DMS153 (cell line): Measurements from ENCODE around the gene MCTP1.
"Not testable (repeated sequence)": the region's sequence is repeated elsewhere in the genome, so short reads cannot be mapped to it uniquely, and the experiment has no call there.

Source experiments
- DNase-seq: peaks from one replicate; lab custom pipeline; 2025; lab: John Stamatoyannopoulos, UW

Gene MCTP1

GRCh38 chr5:95029569-95030366 is 255.1 kb downstream of the MCTP1 start:
- DNase-seq, result no peak

- no peak for DNase-seq
Observed at GRCh38 chr5:95027775-95028174, 257.1 kb downstream of the MCTP1 start.

GRCh38 chr5:95027151-95027721 is 257.7 kb downstream of the MCTP1 start:
- no peak for DNase-seq

- no peak for DNase-seq
Observed at GRCh38 chr5:95026718-95027117, 258.2 kb downstream of the MCTP1 start.

- no peak for DNase-seq
Observed at GRCh38 chr5:95022967-95023695, 261.8 kb downstream of the MCTP1 start.

- DNase-seq, result no peak
Observed at GRCh38 chr5:95020345-95020744, 264.5 kb downstream of the MCTP1 start.

- DNase-seq, result no peak
Observed at GRCh38 chr5:95018946-95019345, 265.9 kb downstream of the MCTP1 start.

GRCh38 chr5:95018511-95018910 is 266.4 kb downstream of the MCTP1 start:
- no peak for DNase-seq

- DNase-seq, result no peak
Observed at GRCh38 chr5:95009812-95010211, 275.1 kb downstream of the MCTP1 start.

GRCh38 chr5:95007921-95008597 is 276.8 kb downstream of the MCTP1 start:
- DNase-seq, result no peak

GRCh38 chr5:95005811-95006210 is 279.1 kb downstream of the MCTP1 start:
- no peak for DNase-seq

- no peak for DNase-seq
Observed at GRCh38 chr5:94998670-94999069, 286.2 kb downstream of the MCTP1 start.

- DNase-seq, result not testable (repeated sequence)
Observed at GRCh38 chr5:94994537-94994936, 290.4 kb downstream of the MCTP1 start.

GRCh38 chr5:94993491-94993890 is 291.4 kb downstream of the MCTP1 start:
- no peak for DNase-seq

GRCh38 chr5:94992325-94992724 is 292.6 kb downstream of the MCTP1 start:
- no peak for DNase-seq

GRCh38 chr5:94983861-94984535 is 300.9 kb downstream of the MCTP1 start:
- no peak for DNase-seq

- no peak for DNase-seq
Observed at GRCh38 chr5:94977437-94977836, 307.5 kb downstream of the MCTP1 start.

GRCh38 chr5:94976853-94977252 is 308.0 kb downstream of the MCTP1 start:
- no peak for DNase-seq

- no peak for DNase-seq
Observed at GRCh38 chr5:94972268-94972667, 312.6 kb downstream of the MCTP1 start.

GRCh38 chr5:94969174-94969573 is 315.7 kb downstream of the MCTP1 start:
- no peak for DNase-seq

GRCh38 chr5:94968507-94969095 is 316.3 kb downstream of the MCTP1 start:
- DNase-seq, result peak; percentile 21

- DNase-seq, result no peak
Observed at GRCh38 chr5:94967525-94967924, 317.4 kb downstream of the MCTP1 start.
